Ascending aorta (tissue), 2 donors: Measurements from ENCODE around the gene MLANA. TPM values are rescaled to one million over a fixed set of nuclear protein-coding genes. Genes with fewer than 3 reads are reported as not detected.

ENCODE experiments used
- DNase-seq, 2 donors: peaks; one replicate each; pipeline ENCODE4 v3.0.0-alpha.2; 2019; ENCODE audit warnings: low spot score in 2 of 2
- H3K27ac ChIP-seq, 2 donors: fragments of 200-600 bp; sonication (generic); one replicate each; pipeline ENCODE4 v1.5.1; 2016 to 2017; ENCODE audit warnings: mild to moderate bottlenecking in 1 of 2
- H3K27me3 ChIP-seq: fragments of 200-600 bp; sonication (generic); one replicate; pipeline ENCODE4 v1.5.1; 2017
- H3K36me3 ChIP-seq, 2 donors: fragments of 200-600 bp; sonication (generic); one replicate each; pipeline ENCODE4 v1.5.1; 2016
- H3K4me1 ChIP-seq, 2 donors: fragments of 200-600 bp; sonication (generic); one replicate each; pipeline ENCODE4 v1.5.1; 2016 to 2017; ENCODE audit warnings: mild to moderate bottlenecking in 1 of 2
- H3K4me3 ChIP-seq, 2 donors: fragments of 200-600 bp; sonication (generic); one replicate each; pipeline ENCODE4 v1.5.1; 2016 to 2017; ENCODE audit warnings: mild to moderate bottlenecking in 1 of 2
- H3K9me3 ChIP-seq, 2 donors: fragments of 200-600 bp; sonication (generic); one replicate each; pipeline ENCODE4 v1.5.1; 2016
- intact Hi-C: fragments of 100-400 bp; cut with DNase I; formaldehyde crosslinking; loops from one replicate; pipeline ENCODE4 v1.15.1; 2023
- total RNA-seq: library from RNA; depleted of rRNA; stranded (reverse); fragments of >200 nt; gene quantifications from one replicate; pipeline ENCODE4 v1.1.0, GENCODE V29; 2016
- TF ChIP-seq, protein P1 (sequence below), 3 experiments: fragments of 200-600 bp in 2 of 3; fragments of 450-650 bp in 1 of 3; sonication (generic) in 2 of 3; IDR thresholded peaks; one replicate each; pipeline ENCODE4 v1.5.1; 2016 to 2019; ENCODE audit warnings: antibody characterized with exemption in 3 of 3, mild to moderate bottlenecking in 1 of 3, moderate library complexity in 1 of 3

Gene MLANA
- total RNA-seq, 1 donor from 2014 or later = not detected

DNA sequence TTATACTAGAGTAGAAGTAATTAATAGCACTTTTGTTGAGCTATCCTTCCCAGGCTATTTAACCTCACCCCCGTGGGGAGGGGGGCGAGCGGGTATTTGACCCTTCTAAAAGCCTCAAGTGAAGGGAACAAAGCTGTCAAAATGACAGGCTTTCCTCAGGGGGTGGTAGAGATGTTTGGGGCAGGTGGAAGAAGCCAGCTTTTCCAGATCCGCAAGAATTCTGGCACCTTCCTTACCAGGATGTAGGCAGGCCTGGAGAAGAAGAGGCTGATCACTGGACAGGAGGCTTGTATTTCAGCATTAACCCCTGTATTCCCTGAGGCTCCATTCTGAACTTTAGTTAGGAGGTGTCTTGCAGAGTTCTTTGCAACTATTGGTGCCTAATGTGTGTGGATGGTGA lies 26.2 kb upstream of the MLANA start:
- H3K27me3 ChIP-seq = no peaks in the 10 kb centered on the region
- no peaks in the 10 kb centered on the region for H3K36me3 ChIP-seq
- no peaks in the 10 kb centered on the region for H3K4me1 ChIP-seq
- H3K27ac ChIP-seq = no peak overlapping the region
- intact Hi-C loops = no loop called here
- no peak for DNase-seq
- H3K9me3 ChIP-seq = no peaks in the 10 kb centered on the region
- H3K4me3 ChIP-seq = no peak overlapping the region
- TF ChIP-seq, protein P1, sequence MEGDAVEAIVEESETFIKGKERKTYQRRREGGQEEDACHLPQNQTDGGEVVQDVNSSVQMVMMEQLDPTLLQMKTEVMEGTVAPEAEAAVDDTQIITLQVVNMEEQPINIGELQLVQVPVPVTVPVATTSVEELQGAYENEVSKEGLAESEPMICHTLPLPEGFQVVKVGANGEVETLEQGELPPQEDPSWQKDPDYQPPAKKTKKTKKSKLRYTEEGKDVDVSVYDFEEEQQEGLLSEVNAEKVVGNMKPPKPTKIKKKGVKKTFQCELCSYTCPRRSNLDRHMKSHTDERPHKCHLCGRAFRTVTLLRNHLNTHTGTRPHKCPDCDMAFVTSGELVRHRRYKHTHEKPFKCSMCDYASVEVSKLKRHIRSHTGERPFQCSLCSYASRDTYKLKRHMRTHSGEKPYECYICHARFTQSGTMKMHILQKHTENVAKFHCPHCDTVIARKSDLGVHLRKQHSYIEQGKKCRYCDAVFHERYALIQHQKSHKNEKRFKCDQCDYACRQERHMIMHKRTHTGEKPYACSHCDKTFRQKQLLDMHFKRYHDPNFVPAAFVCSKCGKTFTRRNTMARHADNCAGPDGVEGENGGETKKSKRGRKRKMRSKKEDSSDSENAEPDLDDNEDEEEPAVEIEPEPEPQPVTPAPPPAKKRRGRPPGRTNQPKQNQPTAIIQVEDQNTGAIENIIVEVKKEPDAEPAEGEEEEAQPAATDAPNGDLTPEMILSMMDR (IDR thresholded peaks at IDR 0.05) = no peak

DNA sequence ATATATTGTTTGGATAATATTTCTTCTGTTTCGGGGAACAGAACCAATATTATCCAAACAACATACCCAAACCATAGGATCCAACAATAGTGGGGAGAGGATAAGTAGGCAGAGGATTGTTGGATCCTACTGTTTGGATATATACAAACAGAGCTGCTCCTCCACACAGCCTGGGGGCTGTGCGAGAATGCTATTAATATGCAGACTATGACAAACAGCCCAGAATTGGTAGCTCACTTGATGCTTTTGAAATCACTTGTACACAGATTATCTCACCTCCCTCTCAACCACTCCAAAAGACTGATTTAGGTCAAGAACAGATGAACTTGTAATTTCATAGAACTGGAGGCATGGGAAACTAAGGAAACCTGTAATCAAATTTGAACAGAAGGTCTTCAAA lies 24.4 kb upstream of the MLANA start:
- H3K36me3 ChIP-seq = no peaks in the 10 kb centered on the region
- no peaks in the 10 kb centered on the region for H3K9me3 ChIP-seq
- DNase-seq = no peak
- no peak overlapping the region for H3K27ac ChIP-seq
- H3K4me1 ChIP-seq = no peaks in the 10 kb centered on the region
- TF ChIP-seq, protein P1 (IDR thresholded peaks at IDR 0.05) = no peak
- no peak overlapping the region for H3K4me3 ChIP-seq
- intact Hi-C loops = no loop called here
- H3K27me3 ChIP-seq = no peaks in the 10 kb centered on the region

DNA sequence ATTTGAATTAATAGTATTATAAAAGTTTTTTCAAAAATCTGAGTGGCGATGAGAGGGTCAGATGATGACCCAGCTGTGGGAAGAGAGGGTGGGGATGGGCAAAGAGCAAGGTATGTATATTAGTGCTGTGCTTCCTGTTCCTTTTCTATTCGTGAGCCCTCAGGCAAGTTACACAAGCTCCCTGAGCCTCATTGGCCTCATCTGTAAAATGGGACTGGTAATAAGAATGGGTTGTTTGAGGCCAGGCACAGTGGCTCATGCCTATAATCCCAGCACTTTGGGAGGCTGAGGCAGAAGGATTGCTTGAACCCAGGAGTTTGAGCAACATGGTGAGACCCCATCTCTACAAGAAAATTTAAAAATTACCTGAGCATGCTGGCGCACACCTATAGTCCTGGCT lies 24.0 kb upstream of the MLANA start:
- Histone ChIP-seq H3K27me3 (no peaks in the 10 kb centered on the region), H3K4me1 (no peaks in the 10 kb centered on the region), H3K4me3 (no peak overlapping the region), H3K36me3 (no peaks in the 10 kb centered on the region), H3K27ac (no peak overlapping the region), H3K9me3 (no peaks in the 10 kb centered on the region)
- DNase-seq = no peak
- intact Hi-C loops = no loop called here
- TF ChIP-seq, protein P1 (IDR thresholded peaks at IDR 0.05) = no peak

DNA sequence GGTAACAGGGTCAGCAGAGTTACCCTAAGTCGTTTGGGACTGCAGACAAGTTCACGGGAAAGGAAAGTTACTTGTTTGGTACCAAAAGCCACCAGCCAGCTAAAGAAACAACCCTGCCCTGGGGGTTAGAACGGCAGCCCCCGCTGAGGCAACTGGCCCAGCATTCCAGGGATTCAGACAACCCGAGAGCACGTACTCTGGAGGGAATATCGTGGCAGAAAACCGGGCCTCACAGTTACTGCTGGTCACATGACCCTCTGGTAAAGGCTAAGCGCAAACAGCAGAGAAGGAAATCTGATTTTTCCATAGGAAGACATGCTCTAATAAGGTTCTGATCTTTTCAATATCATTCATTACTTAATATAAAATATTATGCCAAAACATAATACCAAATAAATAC lies 22.5 kb upstream of the MLANA start:
- no peak overlapping the region for H3K4me3 ChIP-seq
- H3K36me3 ChIP-seq = no peaks in the 10 kb centered on the region
- no peaks in the 10 kb centered on the region for H3K4me1 ChIP-seq
- TF ChIP-seq, protein P1 (IDR thresholded peaks at IDR 0.05) = no peak
- H3K27ac ChIP-seq = no peak overlapping the region
- no peaks in the 10 kb centered on the region for H3K9me3 ChIP-seq
- intact Hi-C loops = no loop called here
- DNase-seq = no peak
- no peaks in the 10 kb centered on the region for H3K27me3 ChIP-seq

DNA sequence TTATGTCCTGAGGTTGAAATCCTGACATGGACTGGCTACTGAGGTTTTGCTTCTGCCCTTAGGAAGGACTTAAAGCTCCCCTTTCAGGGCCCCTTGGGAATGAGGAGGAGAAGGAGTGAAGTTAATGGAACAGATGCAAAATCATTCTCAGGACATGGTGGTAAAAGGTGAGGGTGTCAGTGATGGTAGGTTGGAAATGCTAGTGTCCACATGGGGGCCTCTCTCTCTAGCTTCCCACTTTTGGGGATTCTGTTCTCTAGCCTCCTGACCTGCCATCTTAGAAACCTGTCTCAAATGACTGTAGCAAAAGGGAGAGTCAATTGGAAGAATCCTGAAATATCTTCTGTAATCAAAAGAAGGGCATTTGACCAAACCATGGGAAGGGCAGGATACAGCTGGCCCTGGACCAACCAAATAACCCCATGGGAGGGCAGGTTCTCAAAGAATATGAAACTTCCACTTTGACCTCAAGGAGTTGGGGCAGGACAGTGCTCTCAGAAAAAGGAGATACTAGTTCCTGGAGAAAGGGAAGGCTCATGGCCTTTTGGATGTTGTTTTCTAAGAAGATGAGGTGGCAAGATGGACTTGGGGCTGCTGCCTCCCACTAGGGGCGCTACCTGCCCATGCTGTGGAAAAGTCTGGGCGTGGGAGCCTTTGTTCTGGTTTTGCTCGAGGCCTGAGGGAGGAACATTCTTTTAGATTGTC lies 21.2 kb upstream of the MLANA start:
- TF ChIP-seq, protein P1 (IDR thresholded peaks at IDR 0.05) = no peak
- Histone ChIP-seq H3K4me3 (no peak overlapping the region), H3K27me3 (no peaks in the 10 kb centered on the region), H3K9me3 (no peaks in the 10 kb centered on the region), H3K36me3 (no peaks in the 10 kb centered on the region), H3K4me1 (no peaks in the 10 kb centered on the region), H3K27ac (no peak overlapping the region)
- intact Hi-C loops = no loop called here
- DNase-seq = no peak

DNA sequence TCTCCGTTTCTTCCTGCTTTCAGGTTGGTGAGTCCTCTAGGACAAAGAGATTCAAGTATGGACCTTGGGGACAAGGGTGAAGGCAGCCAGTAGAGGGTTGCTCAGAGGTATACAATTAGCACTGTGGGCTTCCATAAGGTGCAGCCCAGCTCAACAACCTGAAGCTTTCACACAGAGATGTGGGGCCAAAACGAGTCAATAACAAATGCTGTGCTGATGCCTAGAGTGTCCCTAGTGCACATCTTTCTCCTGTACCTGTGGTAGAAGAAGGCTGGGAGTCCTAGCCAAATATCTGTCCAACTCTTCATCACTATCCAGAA lies 20.7 kb upstream of the MLANA start:
- Histone ChIP-seq H3K4me1 (no peaks in the 10 kb centered on the region), H3K4me3 (no peak overlapping the region), H3K36me3 (no peaks in the 10 kb centered on the region), H3K9me3 (no peaks in the 10 kb centered on the region), H3K27ac (no peak overlapping the region), H3K27me3 (no peaks in the 10 kb centered on the region)
- intact Hi-C loops = no loop called here
- no peak for DNase-seq
- TF ChIP-seq, protein P1 (IDR thresholded peaks at IDR 0.05) = no peak
